B cell (primary cell): ENCODE results near the gene PRUNE2. TPM values are rescaled to one million over a fixed set of nuclear protein-coding genes. Genes with fewer than 3 reads are reported as not detected.

Experiments used
- ATAC-seq: fragments of 200-7000 bp; cut with Tn5 transposase; one replicate; pipeline ENCODE4 v1.10.0; 2021; ENCODE audit warnings: low read depth, mild to moderate bottlenecking, moderate number of reproducible peaks, moderate library complexity
- CTCF ChIA-PET: fragments of 350-600 bp; sonication (Branson Sonifier 250); formaldehyde crosslinking; loops from one replicate; lab custom pipeline; 2021; ENCODE audit warnings: antibody characterized with exemption, inconsistent platforms; lab: Charles Lee
- POLR2A ChIA-PET: fragments of 350-600 bp; sonication (Branson Sonifier 250); formaldehyde crosslinking; loops from one replicate; lab custom pipeline; 2021; ENCODE audit warnings: antibody characterized with exemption; lab: Charles Lee
- DNase-seq: peaks from one replicate; pipeline ENCODE4 v3.0.0; 2013
- H2AFZ ChIP-seq: 2 replicates; pipeline ENCODE4 v1.6.1; 2012; ENCODE audit warnings: mild to moderate bottlenecking, low read depth, low read length; ENCODE audit not compliant: insufficient read depth, poor library complexity, severe bottlenecking
- H3K27ac ChIP-seq, 2 donors: 1 replicate in 1 of 2; 2 replicates in 1 of 2; pipeline ENCODE4 v1.5.1; 2012 to 2013; ENCODE audit warnings: low read length in 2 of 2, mild to moderate bottlenecking in 2 of 2, moderate library complexity in 1 of 2
- H3K27me3 ChIP-seq, 4 experiments: fragments of 200-600 bp in 1 of 4; sonication (generic) in 1 of 4; replicated peaks in 1 of 4; 1 replicate in 2 of 4; 2 replicates in 2 of 4; pipeline versions ENCODE4 v1.6.1 to v1.7.0; 2013 to 2016; ENCODE audit warnings: low read length in 3 of 4, mild to moderate bottlenecking in 2 of 4, mixed read lengths in 1 of 4, moderate library complexity in 1 of 4; ENCODE audit not compliant: insufficient read depth in 4 of 4, control insufficient read depth in 3 of 4; ENCODE audit errors: control extremely low read depth in 1 of 4
- H3K36me3 ChIP-seq, 2 experiments: replicated peaks in 1 of 2; 1 replicate in 1 of 2; 2 replicates in 1 of 2; pipeline versions ENCODE4 v1.6.1 to v1.7.1; 2013; ENCODE audit warnings: low read length in 1 of 2; ENCODE audit not compliant: insufficient read depth in 2 of 2, control insufficient read depth in 1 of 2; ENCODE audit errors: control extremely low read depth in 1 of 2, extremely low read depth in 1 of 2
- H3K4me1 ChIP-seq, 2 donors: fragments of 200-600 bp in 1 of 2; sonication (generic) in 1 of 2; 1 replicate in 1 of 2; 2 replicates in 1 of 2; pipeline versions ENCODE4 v1.5.1 to v1.6.1; 2013 to 2017; ENCODE audit warnings: low read length in 2 of 2; ENCODE audit not compliant: control insufficient read depth in 2 of 2, insufficient read depth in 2 of 2
- H3K4me2 ChIP-seq: replicated peaks from 2 replicates; pipeline ENCODE3; 2012; ENCODE audit warnings: mild to moderate bottlenecking, low read depth, low read length; ENCODE audit not compliant: poor library complexity, severe bottlenecking
- H3K4me3 ChIP-seq, 5 experiments: fragments of 200-600 bp in 1 of 5; sonication (generic) in 1 of 5; 1 replicate in 3 of 5; 2 replicates in 2 of 5; pipeline versions ENCODE4 v1.5.1 to v1.7.0; 2011 to 2016; ENCODE audit warnings: low read length in 4 of 5, mild to moderate bottlenecking in 4 of 5, low read depth in 2 of 5, control low read depth in 1 of 5, moderate library complexity in 1 of 5; ENCODE audit not compliant: insufficient read depth in 1 of 5; ENCODE audit errors: control extremely low read depth in 1 of 5, extremely low read depth in 1 of 5
- H3K79me2 ChIP-seq: fragments of 200-600 bp; sonication (generic); one replicate; pipeline ENCODE4 v1.6.0; 2016; ENCODE audit warnings: low read length; ENCODE audit not compliant: control insufficient read depth, insufficient read depth
- H3K9ac ChIP-seq: fragments of 200-600 bp; sonication (generic); 2 replicates; pipeline ENCODE4 v1.6.1; 2017; ENCODE audit warnings: mild to moderate bottlenecking, low read length, moderate library complexity
- H3K9me3 ChIP-seq, 3 donors: one replicate each; pipeline versions ENCODE4 v1.6.1 to v1.7.1; 2013; ENCODE audit warnings: low read length in 2 of 3; ENCODE audit not compliant: control insufficient read depth in 2 of 3, insufficient read depth in 1 of 3; ENCODE audit errors: control extremely low read depth in 1 of 3
- H4K20me1 ChIP-seq: 2 replicates; pipeline ENCODE4 v1.6.0; 2012; ENCODE audit warnings: mild to moderate bottlenecking, low read length; ENCODE audit not compliant: insufficient read depth, control insufficient read depth, poor library complexity, severe bottlenecking
- H3K27ac Mint-ChIP-seq: one replicate; pipeline ENCODE4 v1.8.0; 2021; ENCODE audit warnings: mixed read lengths
- H3K27me3 Mint-ChIP-seq: one replicate; pipeline ENCODE4 v1.8.0; 2021; ENCODE audit warnings: mixed read lengths
- H3K4me1 Mint-ChIP-seq: one replicate; pipeline ENCODE4 v1.8.0; 2021; ENCODE audit warnings: mixed read lengths
- H3K4me3 Mint-ChIP-seq: one replicate; pipeline ENCODE4 v1.8.0; 2021; ENCODE audit warnings: mixed read lengths
- H3K9me3 Mint-ChIP-seq: one replicate; pipeline ENCODE4 v1.8.0; 2022; ENCODE audit warnings: mixed read lengths; ENCODE audit not compliant: insufficient read depth
- EZH2 ChIP-seq: IDR thresholded peaks from 2 replicates; pipeline ENCODE4 v1.6.1; 2012; ENCODE audit warnings: borderline replicate concordance, low read depth, mild to moderate bottlenecking, moderate library complexity, low read length; ENCODE audit not compliant: insufficient read depth, poor library complexity, severe bottlenecking
- WGBS: methylation state at CpG from one replicate; pipeline ENCODE4 v1.1.5; 2013; ENCODE audit warnings: missing lambda C conversion rate; ENCODE audit not compliant: insufficient coverage; 5-methylcytosine and 5-hydroxymethylcytosine counted together
- intact Hi-C: fragments of 100-400 bp; cut with micrococcal nuclease; formaldehyde crosslinking; loops from one replicate; pipeline ENCODE4 v1.10.0; 2022
- polyA plus RNA-seq: library from polyadenylated mRNA; depleted of rRNA; stranded (reverse); fragments of >200 nt; gene quantifications from 2 replicates; pipeline ENCODE4 v1.2.3, GENCODE V29; 2012
- total RNA-seq, 2 donors: library from RNA; stranded (reverse); fragments of 120-200 nt in 1 of 2; gene quantifications; 1 replicate in 1 of 2; 2 replicates in 1 of 2; pipeline versions ENCODE4 v1.2.3 to v1.2.4, GENCODE V29; 2013 to 2022
- TF ChIP-seq, protein P1 (sequence below): fragments of 200-600 bp; IDR thresholded peaks from one replicate; pipeline ENCODE4 v1.8.0; 2022; ENCODE audit warnings: antibody characterized with exemption, mild to moderate bottlenecking

The PRUNE2 gene
- total and polyA plus RNA-seq, 2 donors (not counting 1 experiment from before 2014, with no cell fraction given) = 0.12 TPM; not detected in 1

DNA sequence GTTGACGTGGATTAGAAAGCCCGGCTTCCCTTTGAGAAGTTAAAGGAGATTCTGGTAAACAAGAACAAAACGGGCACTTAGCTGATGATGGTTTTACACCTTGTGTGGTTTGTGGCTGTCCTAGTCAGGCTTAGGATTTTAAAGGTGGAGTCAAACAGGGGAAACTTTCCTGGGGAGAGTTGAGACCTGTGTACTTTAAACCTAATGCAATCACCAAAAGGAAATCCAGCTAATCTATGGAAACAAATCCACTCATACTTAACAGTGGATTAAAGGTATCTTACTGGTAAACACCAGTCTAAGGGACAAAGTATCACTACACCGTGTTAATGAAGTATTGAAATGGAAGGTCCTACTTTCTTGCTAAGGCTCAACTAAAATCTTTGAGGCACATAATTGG, 291.9 kb downstream of the PRUNE2 start:
- ChIA-PET POLR2A (no interaction called here), CTCF (interaction anchor here (1.2 kb wide), 1 partner anchor 156 kb away, joined by 5 read pairs; the partner anchor contains the start of gene GCNT1)
- Histone ChIP-seq H3K4me3 (no peak overlapping the region), H2AFZ (no peak overlapping the region), H3K79me2 (no peaks in the 10 kb centered on the region), H3K4me2 (no peak overlapping the region), H3K9me3 (no peaks in the 10 kb centered on the region), H3K9ac (no peak overlapping the region), H3K36me3 (no peaks in the 10 kb centered on the region), H3K27me3 (no peaks in the 10 kb centered on the region), H3K27ac (no peak overlapping the region), H4K20me1 (no peaks in the 10 kb centered on the region), H3K4me1 (peaks cover 6 to 8% of the 10 kb centered on the region in 2 donors)
- intact Hi-C loops = no loop called here
- no CpG with 5 or more reads among the region's 4 CpGs for WGBS
- no peaks in the 10 kb centered on the region for H3K9me3 Mint-ChIP-seq
- no peak overlapping the region for H3K27ac Mint-ChIP-seq
- DNase-seq = no peak
- ATAC-seq = no peak
- no peak overlapping the region for H3K4me3 Mint-ChIP-seq
- TF ChIP-seq EZH2 = no peak
- TF ChIP-seq, protein P1, sequence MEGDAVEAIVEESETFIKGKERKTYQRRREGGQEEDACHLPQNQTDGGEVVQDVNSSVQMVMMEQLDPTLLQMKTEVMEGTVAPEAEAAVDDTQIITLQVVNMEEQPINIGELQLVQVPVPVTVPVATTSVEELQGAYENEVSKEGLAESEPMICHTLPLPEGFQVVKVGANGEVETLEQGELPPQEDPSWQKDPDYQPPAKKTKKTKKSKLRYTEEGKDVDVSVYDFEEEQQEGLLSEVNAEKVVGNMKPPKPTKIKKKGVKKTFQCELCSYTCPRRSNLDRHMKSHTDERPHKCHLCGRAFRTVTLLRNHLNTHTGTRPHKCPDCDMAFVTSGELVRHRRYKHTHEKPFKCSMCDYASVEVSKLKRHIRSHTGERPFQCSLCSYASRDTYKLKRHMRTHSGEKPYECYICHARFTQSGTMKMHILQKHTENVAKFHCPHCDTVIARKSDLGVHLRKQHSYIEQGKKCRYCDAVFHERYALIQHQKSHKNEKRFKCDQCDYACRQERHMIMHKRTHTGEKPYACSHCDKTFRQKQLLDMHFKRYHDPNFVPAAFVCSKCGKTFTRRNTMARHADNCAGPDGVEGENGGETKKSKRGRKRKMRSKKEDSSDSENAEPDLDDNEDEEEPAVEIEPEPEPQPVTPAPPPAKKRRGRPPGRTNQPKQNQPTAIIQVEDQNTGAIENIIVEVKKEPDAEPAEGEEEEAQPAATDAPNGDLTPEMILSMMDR = no peak
- H3K4me1 Mint-ChIP-seq = peaks cover 8% of the 10 kb centered on the region
- peaks cover 5% of the 10 kb centered on the region for H3K27me3 Mint-ChIP-seq

DNA sequence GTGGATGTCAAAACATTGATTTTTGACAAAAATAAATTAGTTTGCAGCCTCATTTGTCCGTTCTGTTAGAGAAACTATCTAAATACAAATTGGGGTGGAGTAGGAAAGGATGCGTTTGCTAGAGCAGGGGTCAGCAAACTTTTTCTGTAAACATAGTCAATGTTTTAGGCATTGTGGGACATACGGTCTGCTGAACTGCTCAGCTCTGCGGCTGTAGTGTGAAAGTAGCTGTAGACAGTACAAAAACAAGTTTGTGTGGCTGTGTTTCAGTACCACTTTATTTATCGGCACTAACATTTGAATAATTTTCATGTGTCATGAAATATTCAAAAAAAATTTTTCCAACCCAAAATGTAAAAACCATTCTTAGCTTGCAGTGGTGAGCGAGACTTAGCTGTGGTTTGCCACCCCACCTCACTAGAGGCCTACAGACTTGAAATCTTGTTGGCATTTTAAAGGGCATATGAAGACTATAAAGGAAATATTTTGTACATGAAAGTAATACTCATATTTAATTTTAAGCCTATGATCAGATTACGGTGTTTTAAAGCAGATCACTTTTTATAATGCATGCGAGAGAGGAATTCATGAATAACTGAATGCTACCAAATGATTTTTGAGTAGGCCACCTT, 292.6 kb downstream of the PRUNE2 start:
- H3K27me3 ChIP-seq = no peaks in the 10 kb centered on the region
- peaks cover 8% of the 10 kb centered on the region for H3K4me1 Mint-ChIP-seq
- no peak overlapping the region for H3K27ac Mint-ChIP-seq
- H3K4me3 Mint-ChIP-seq = no peak overlapping the region
- no peak overlapping the region for H3K27ac ChIP-seq
- intact Hi-C loops = no loop called here
- DNase-seq = no peak
- no peaks in the 10 kb centered on the region for H3K9me3 Mint-ChIP-seq
- WGBS = 94% methylated on average over 2 of the region's 8 CpGs
- no peak overlapping the region for H3K9ac ChIP-seq
- H3K4me3 ChIP-seq = no peak overlapping the region
- no peaks in the 10 kb centered on the region for H3K9me3 ChIP-seq
- H4K20me1 ChIP-seq = no peaks in the 10 kb centered on the region
- ATAC-seq = no peak
- ChIA-PET POLR2A (no interaction called here), CTCF (interaction anchor here (1.2 kb wide), 1 partner anchor 155 kb away, joined by 5 read pairs; the partner anchor contains the start of gene GCNT1)
- H3K4me1 ChIP-seq = peaks cover 6 to 8% of the 10 kb centered on the region in 2 donors
- H3K27me3 Mint-ChIP-seq = peaks cover 5% of the 10 kb centered on the region
- H2AFZ ChIP-seq = no peak overlapping the region
- TF ChIP-seq, protein P1 = no peak
- TF ChIP-seq EZH2 = no peak
- no peaks in the 10 kb centered on the region for H3K36me3 ChIP-seq
- no peaks in the 10 kb centered on the region for H3K79me2 ChIP-seq
- no peak overlapping the region for H3K4me2 ChIP-seq
